ENCODE results near the gene DNAJC30.

- TF ChIP-seq CTCF (IDR thresholded peaks at IDR 0.05), result no peak
- TF ChIP-seq POLR2AphosphoS5 (IDR thresholded peaks at IDR 0.05), result no peak
- no peak for TF ChIP-seq POLR2A (IDR thresholded peaks at IDR 0.05)
- no peak for TF ChIP-seq EP300 (IDR thresholded peaks at IDR 0.05)
Observed at GRCh38 chr7:73716318-73716890, 33.2 kb upstream of the DNAJC30 start.
